ENCODE results near the gene DES. TPM values are rescaled to one million over a fixed set of nuclear protein-coding genes. Genes with fewer than 3 reads are reported as not detected.

Gene DES
- total and polyA plus RNA-seq, 2 donors (not counting 1 experiment from before 2014, with no cell fraction given) = not detected

DNA sequence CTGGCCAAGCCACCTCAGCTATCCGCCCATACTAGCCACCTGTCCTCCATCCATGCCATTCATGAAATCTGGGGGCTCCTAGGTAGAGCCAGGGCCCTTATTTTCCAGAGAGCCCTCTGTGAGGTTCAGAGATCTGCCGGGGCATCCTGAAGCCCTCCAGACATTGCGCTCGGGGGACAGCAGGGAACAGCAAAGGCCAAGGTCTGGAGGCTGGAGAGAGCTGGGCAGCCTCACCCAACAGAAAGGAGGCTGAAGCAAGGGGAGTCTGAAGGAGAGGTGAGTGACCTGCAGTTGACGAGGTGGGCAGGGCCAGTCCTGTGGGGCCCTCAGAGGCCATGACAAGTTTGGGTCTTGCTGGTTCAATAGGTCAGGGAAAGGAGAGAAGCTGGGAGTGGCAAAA, 8.6 kb upstream of the DES start:
- no peaks in the 10 kb centered on the region for H3K79me2 ChIP-seq (ENCODE audit: control insufficient read depth, insufficient read depth, low read length)
- H3K27ac Mint-ChIP-seq = no peak overlapping the region
- no peak overlapping the region for H3K4me3 ChIP-seq (ENCODE audit: control extremely low read depth in 1 of 5, extremely low read depth in 1 of 5, insufficient read depth in 1 of 5, low read depth in 2 of 5, low read length in 4 of 5)
- ATAC-seq (ENCODE audit: low read depth) (no peak), DNase-seq (no peak)
- H3K27me3 ChIP-seq (replicated peaks in 1 of 4; ENCODE audit: control extremely low read depth in 1 of 4, control insufficient read depth in 3 of 4, insufficient read depth in 4 of 4, low read length in 3 of 4) = peaks cover 0 to 18% (median 3%) of the 10 kb centered on the region in 4 experiments
- no peak overlapping the region for H3K9ac ChIP-seq (ENCODE audit: low read length)
- intact Hi-C loops (cut with micrococcal nuclease) = no loop called here
- no peak overlapping the region for H2AFZ ChIP-seq (ENCODE audit: insufficient read depth, low read depth, low read length, poor library complexity, severe bottlenecking)
- H3K9me3 ChIP-seq (ENCODE audit: control extremely low read depth in 1 of 3, control insufficient read depth in 2 of 3, insufficient read depth in 1 of 3, low read length in 2 of 3) = peaks cover 0 to 9% (median 6%) of the 10 kb centered on the region in 3 donors
- H3K4me1 Mint-ChIP-seq = no peaks in the 10 kb centered on the region
- ChIA-PET POLR2A (no interaction called here), CTCF (interaction anchor here (1.1 to 1.4 kb wide), 2 partner anchors 120 kb away, joined by 3 to 6 read pairs; no protein-coding TSS in a partner anchor)
- no peaks in the 10 kb centered on the region for H3K4me1 ChIP-seq (ENCODE audit: control insufficient read depth in 2 of 2, insufficient read depth in 2 of 2, low read length in 2 of 2)
- TF ChIP-seq, protein P1, sequence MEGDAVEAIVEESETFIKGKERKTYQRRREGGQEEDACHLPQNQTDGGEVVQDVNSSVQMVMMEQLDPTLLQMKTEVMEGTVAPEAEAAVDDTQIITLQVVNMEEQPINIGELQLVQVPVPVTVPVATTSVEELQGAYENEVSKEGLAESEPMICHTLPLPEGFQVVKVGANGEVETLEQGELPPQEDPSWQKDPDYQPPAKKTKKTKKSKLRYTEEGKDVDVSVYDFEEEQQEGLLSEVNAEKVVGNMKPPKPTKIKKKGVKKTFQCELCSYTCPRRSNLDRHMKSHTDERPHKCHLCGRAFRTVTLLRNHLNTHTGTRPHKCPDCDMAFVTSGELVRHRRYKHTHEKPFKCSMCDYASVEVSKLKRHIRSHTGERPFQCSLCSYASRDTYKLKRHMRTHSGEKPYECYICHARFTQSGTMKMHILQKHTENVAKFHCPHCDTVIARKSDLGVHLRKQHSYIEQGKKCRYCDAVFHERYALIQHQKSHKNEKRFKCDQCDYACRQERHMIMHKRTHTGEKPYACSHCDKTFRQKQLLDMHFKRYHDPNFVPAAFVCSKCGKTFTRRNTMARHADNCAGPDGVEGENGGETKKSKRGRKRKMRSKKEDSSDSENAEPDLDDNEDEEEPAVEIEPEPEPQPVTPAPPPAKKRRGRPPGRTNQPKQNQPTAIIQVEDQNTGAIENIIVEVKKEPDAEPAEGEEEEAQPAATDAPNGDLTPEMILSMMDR (IDR thresholded peaks at IDR 0.05) = no peak
- no peak for TF ChIP-seq EZH2 (IDR thresholded peaks at IDR 0.05; ENCODE audit: borderline replicate concordance, insufficient read depth, low read depth, low read length, poor library complexity, severe bottlenecking)
- peaks cover 22% of the 10 kb centered on the region for H3K27me3 Mint-ChIP-seq
- H3K36me3 ChIP-seq (replicated peaks in 1 of 2; ENCODE audit: control extremely low read depth in 1 of 2, control insufficient read depth in 1 of 2, extremely low read depth in 1 of 2, insufficient read depth in 2 of 2, low read length in 1 of 2) = no peaks in the 10 kb centered on the region
- H3K9me3 Mint-ChIP-seq (ENCODE audit: insufficient read depth) = peaks cover 4% of the 10 kb centered on the region
- H4K20me1 ChIP-seq (ENCODE audit: control insufficient read depth, insufficient read depth, low read length, poor library complexity, severe bottlenecking) = no peaks in the 10 kb centered on the region
- H3K4me2 ChIP-seq (replicated peaks; ENCODE audit: low read depth, low read length, poor library complexity, severe bottlenecking) = no peak overlapping the region
- WGBS (ENCODE audit: insufficient coverage) = 94% methylated on average over 5 of the region's 5 CpGs
- H3K27ac ChIP-seq (ENCODE audit: low read length in 2 of 2) = no peak overlapping the region
- H3K4me3 Mint-ChIP-seq = no peak overlapping the region

DNA sequence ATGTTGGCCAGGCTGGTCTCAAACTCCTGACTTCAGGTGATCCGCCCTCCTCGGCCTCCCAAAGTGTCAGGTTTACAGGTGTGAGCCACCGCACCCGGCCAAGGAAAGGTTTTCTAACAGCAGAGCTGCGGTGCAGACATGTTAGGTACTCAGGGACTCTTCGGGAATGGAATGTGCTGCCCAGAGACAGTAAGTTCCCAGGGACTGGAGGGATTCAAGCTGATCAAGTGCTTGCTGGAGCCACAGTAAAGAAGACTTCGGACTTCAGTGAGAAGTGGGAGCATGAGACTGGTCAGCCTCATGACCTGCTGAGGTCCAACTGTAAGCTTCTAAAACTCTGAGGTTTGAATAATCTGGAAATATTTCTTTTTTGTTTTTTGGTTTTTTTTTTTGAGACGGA, 7.8 kb upstream of the DES start:
- peaks cover 0 to 15% (median 3%) of the 10 kb centered on the region in 4 experiments for H3K27me3 ChIP-seq (replicated peaks in 1 of 4; ENCODE audit: control extremely low read depth in 1 of 4, control insufficient read depth in 3 of 4, insufficient read depth in 4 of 4, low read length in 3 of 4)
- no peak for DNase-seq
- POLR2A ChIA-PET = no interaction called here
- CTCF ChIA-PET = interaction anchor here (1.4 kb wide), 1 partner anchor 119 kb away, joined by 6 read pairs; no protein-coding TSS in a partner anchor
- no peaks in the 10 kb centered on the region for H3K4me1 ChIP-seq (ENCODE audit: control insufficient read depth in 2 of 2, insufficient read depth in 2 of 2, low read length in 2 of 2)
- H3K79me2 ChIP-seq (ENCODE audit: control insufficient read depth, insufficient read depth, low read length) = no peaks in the 10 kb centered on the region
- H3K27ac Mint-ChIP-seq = no peak overlapping the region
- no peaks in the 10 kb centered on the region for H3K4me1 Mint-ChIP-seq
- H3K27me3 Mint-ChIP-seq = peaks cover 22% of the 10 kb centered on the region
- no peaks in the 10 kb centered on the region for H4K20me1 ChIP-seq (ENCODE audit: control insufficient read depth, insufficient read depth, low read length, poor library complexity, severe bottlenecking)
- no peak overlapping the region for H3K4me3 ChIP-seq (ENCODE audit: control extremely low read depth in 1 of 5, extremely low read depth in 1 of 5, insufficient read depth in 1 of 5, low read depth in 2 of 5, low read length in 4 of 5)
- peaks cover 0 to 9% (median 6%) of the 10 kb centered on the region in 3 donors for H3K9me3 ChIP-seq (ENCODE audit: control extremely low read depth in 1 of 3, control insufficient read depth in 2 of 3, insufficient read depth in 1 of 3, low read length in 2 of 3)
- H3K9me3 Mint-ChIP-seq (ENCODE audit: insufficient read depth) = peaks cover 4% of the 10 kb centered on the region
- no peak for ATAC-seq (ENCODE audit: low read depth)
- no peak overlapping the region for H3K4me3 Mint-ChIP-seq
- no peak overlapping the region for H3K9ac ChIP-seq (ENCODE audit: low read length)
- 93% methylated on average over 6 of the region's 8 CpGs for WGBS (ENCODE audit: insufficient coverage)
- no peak overlapping the region for H3K27ac ChIP-seq (ENCODE audit: low read length in 2 of 2)
- no peak overlapping the region for H2AFZ ChIP-seq (ENCODE audit: insufficient read depth, low read depth, low read length, poor library complexity, severe bottlenecking)
- no peaks in the 10 kb centered on the region for H3K36me3 ChIP-seq (replicated peaks in 1 of 2; ENCODE audit: control extremely low read depth in 1 of 2, control insufficient read depth in 1 of 2, extremely low read depth in 1 of 2, insufficient read depth in 2 of 2, low read length in 1 of 2)
- TF ChIP-seq, protein P1 (IDR thresholded peaks at IDR 0.05) = no peak
- TF ChIP-seq EZH2 (IDR thresholded peaks at IDR 0.05; ENCODE audit: borderline replicate concordance, insufficient read depth, low read depth, low read length, poor library complexity, severe bottlenecking) = no peak
- intact Hi-C loops (cut with micrococcal nuclease) = no loop called here
- no peak overlapping the region for H3K4me2 ChIP-seq (replicated peaks; ENCODE audit: low read depth, low read length, poor library complexity, severe bottlenecking)
